ENCODE results near the gene SNRNP48. TPM values are rescaled to one million over a fixed set of nuclear protein-coding genes. Genes with fewer than 3 reads are reported as not detected.

SNRNP48 gene
- polyA plus RNA-seq, 1 experiment = 10.6 TPM

DNA sequence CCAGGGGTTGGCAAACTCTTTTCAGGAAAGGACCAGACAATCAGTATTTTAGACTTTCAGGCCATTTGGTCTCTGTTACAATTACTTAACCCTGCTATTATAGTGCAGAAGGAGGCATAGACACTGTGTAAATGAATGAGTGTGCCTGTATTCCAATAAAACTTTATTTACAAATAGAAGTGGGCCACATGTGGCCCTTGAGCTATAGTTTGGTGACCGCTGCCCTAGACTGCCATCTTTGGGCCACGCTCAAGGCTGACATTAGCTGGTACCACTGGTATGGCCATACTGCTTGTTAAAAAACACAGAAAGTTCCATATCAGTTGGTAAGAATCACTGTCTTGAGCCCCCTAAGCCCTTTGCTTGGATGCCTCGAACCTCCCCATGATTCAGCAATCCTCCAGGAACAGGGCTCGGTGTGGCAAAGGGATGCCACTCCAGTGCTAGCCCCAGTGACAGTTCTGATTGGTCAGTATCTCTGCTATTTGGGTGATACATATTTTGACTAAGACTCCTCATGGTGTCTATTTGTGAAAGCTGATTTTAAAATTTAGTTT lies 23.3 kb upstream of the SNRNP48 start:
- Histone ChIP-seq H3K4me3 (ENCODE audit: low read depth, low read length) (no peak overlapping the region), H3K27me3 (ENCODE audit: control insufficient read depth, insufficient read depth, low read length) (no peaks in the 10 kb centered on the region), H3K9me3 (ENCODE audit: control insufficient read depth, insufficient read depth, low read length) (no peaks in the 10 kb centered on the region), H3K27ac (ENCODE audit: low read depth, low read length) (no peak overlapping the region)
- TF ChIP-seq, protein P1, sequence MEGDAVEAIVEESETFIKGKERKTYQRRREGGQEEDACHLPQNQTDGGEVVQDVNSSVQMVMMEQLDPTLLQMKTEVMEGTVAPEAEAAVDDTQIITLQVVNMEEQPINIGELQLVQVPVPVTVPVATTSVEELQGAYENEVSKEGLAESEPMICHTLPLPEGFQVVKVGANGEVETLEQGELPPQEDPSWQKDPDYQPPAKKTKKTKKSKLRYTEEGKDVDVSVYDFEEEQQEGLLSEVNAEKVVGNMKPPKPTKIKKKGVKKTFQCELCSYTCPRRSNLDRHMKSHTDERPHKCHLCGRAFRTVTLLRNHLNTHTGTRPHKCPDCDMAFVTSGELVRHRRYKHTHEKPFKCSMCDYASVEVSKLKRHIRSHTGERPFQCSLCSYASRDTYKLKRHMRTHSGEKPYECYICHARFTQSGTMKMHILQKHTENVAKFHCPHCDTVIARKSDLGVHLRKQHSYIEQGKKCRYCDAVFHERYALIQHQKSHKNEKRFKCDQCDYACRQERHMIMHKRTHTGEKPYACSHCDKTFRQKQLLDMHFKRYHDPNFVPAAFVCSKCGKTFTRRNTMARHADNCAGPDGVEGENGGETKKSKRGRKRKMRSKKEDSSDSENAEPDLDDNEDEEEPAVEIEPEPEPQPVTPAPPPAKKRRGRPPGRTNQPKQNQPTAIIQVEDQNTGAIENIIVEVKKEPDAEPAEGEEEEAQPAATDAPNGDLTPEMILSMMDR (IDR thresholded peaks at IDR 0.05; ENCODE audit: low read depth, low read length) = no peak
- POLR2A ChIA-PET = no interaction called here
- CTCF ChIA-PET = no interaction called here
- no peak for DNase-seq (ENCODE audit: low read depth, low spot score)

DNA sequence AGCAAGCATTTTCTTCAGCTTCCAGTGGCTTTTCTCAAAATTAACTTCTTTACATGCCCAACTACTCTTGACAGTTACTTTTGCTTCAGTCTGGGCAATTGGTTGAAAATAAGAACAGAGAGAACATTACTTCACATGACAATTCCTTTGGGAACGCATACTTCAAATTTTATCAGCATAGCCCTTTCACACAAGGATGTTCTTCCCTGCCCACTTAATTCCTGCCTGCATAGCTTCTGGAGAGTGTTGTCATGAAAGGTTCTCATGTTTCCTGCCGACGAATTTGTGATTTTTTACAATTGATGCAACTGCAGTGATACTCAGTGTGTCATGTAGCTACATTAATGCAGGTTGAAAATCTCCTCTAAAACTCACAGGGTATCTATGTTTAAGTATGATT lies 22.0 kb upstream of the SNRNP48 start:
- Histone ChIP-seq H3K9me3 (ENCODE audit: control insufficient read depth, insufficient read depth, low read length) (no peaks in the 10 kb centered on the region), H3K27me3 (ENCODE audit: control insufficient read depth, insufficient read depth, low read length) (no peaks in the 10 kb centered on the region), H3K27ac (ENCODE audit: low read depth, low read length) (no peak overlapping the region), H3K4me3 (ENCODE audit: low read depth, low read length) (no peak overlapping the region)
- TF ChIP-seq, protein P1 (IDR thresholded peaks at IDR 0.05; ENCODE audit: low read depth, low read length) = no peak
- DNase-seq (ENCODE audit: low read depth, low spot score) = peak; percentile 23
- ChIA-PET POLR2A (no interaction called here), CTCF (no interaction called here)

DNA sequence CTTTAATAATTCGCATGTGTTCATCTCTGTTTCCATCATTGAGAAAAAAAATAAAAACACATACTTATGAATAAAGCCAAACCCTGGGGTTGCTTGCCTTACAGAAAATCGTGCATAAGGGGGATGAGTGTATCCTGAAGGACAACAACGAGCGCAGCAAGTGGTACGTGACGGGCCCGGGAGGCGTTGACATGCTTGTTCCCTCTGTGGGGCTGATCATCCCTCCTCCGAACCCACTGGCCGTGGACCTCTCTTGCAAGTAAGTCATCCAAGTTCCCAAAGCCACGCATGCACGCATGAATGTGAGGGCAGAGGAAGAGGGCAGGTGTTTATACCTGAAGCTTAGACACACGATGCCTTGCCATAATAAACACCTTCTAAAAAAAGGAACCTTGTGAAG lies 20.9 kb upstream of the SNRNP48 start:
- TF ChIP-seq, protein P1 (IDR thresholded peaks at IDR 0.05; ENCODE audit: low read depth, low read length) = no peak
- Histone ChIP-seq H3K4me3 (ENCODE audit: low read depth, low read length) (no peak overlapping the region), H3K27ac (ENCODE audit: low read depth, low read length) (no peak overlapping the region), H3K9me3 (ENCODE audit: control insufficient read depth, insufficient read depth, low read length) (no peaks in the 10 kb centered on the region), H3K27me3 (ENCODE audit: control insufficient read depth, insufficient read depth, low read length) (no peaks in the 10 kb centered on the region)
- POLR2A ChIA-PET = no interaction called here
- CTCF ChIA-PET = no interaction called here
- DNase-seq (ENCODE audit: low read depth, low spot score) = no peak

DNA sequence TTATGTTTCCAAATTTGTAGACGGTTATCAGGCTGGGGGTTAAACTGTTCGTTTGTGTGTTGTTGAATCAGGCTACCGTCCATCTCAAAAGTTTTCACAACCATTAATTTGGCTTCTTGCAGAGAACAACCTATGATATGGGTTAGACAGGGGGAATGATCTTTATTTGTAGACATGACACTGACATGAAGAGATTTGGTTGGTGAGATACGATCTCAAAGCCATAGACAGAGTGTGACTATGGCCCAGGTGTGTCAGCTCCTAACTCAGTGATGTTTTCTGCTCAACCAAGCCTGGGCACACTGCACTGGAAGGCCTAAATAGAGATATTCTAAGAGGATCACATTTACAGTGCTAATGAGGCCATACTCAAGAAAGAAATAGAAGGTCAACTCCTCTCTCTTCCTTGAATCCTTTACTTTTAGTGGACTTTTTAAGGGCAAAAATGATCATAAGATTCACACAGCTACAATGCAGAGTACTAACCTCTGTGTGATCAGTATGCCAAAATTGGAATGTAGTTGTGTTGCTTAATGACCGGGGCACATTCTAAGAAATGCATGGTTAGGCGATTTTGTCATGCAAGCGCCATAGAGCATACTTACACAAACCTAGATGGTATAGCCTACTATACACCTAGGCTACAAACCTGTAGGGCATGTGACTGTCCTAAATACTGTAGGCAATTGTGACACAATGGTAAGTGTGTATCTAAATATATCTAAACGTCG lies 17.6 kb upstream of the SNRNP48 start:
- no peak overlapping the region for H3K4me3 ChIP-seq (ENCODE audit: low read depth, low read length)
- H3K27me3 ChIP-seq (ENCODE audit: control insufficient read depth, insufficient read depth, low read length) = no peaks in the 10 kb centered on the region
- CTCF ChIA-PET = interaction anchor here (0.6 kb wide), 1 partner anchor 335 kb away, joined by 3 read pairs; no protein-coding TSS in a partner anchor
- DNase-seq (ENCODE audit: low read depth, low spot score) = no peak
- TF ChIP-seq, protein P1 (IDR thresholded peaks at IDR 0.05; ENCODE audit: low read depth, low read length) = no peak
- POLR2A ChIA-PET = no interaction called here
- no peak overlapping the region for H3K27ac ChIP-seq (ENCODE audit: low read depth, low read length)
- no peaks in the 10 kb centered on the region for H3K9me3 ChIP-seq (ENCODE audit: control insufficient read depth, insufficient read depth, low read length)

DNA sequence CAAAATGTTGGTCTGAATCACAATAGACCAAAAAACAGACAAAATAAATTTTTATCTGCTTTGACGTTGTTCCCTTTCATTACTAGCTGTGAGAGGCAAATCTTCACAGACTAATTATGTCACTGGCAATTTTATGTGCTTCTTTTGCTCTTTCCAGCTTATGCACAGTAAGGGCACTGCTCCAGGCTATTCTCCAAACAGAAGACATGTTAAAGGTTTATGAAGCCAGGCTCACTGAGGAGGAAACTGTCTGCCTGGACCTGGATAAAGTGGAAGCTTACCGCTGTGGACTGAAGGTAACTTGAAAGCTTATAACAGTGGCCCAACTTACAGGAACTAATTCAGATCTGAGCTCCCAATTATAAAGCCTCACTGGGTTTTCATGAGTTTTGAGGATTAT lies 15.5 kb upstream of the SNRNP48 start:
- ChIA-PET CTCF (interaction anchor here (1.8 kb wide), 1 partner anchor 10 kb away, joined by 3 read pairs; no protein-coding TSS in a partner anchor), POLR2A (interaction anchor here (0.7 kb wide), 1 partner anchor 230 kb away, joined by 3 read pairs; no protein-coding TSS in a partner anchor)
- TF ChIP-seq, protein P1 (IDR thresholded peaks at IDR 0.05; ENCODE audit: low read depth, low read length) = no peak
- H3K4me3 ChIP-seq (ENCODE audit: low read depth, low read length) = no peak overlapping the region
- no peaks in the 10 kb centered on the region for H3K27me3 ChIP-seq (ENCODE audit: control insufficient read depth, insufficient read depth, low read length)
- H3K27ac ChIP-seq (ENCODE audit: low read depth, low read length) = no peak overlapping the region
- DNase-seq (ENCODE audit: low read depth, low spot score) = no peak
- H3K9me3 ChIP-seq (ENCODE audit: control insufficient read depth, insufficient read depth, low read length) = no peaks in the 10 kb centered on the region

All from AG04450 (cell line).